ENCODE results near the gene DSG2. TPM values are rescaled to one million over a fixed set of nuclear protein-coding genes. Genes with fewer than 3 reads are reported as not detected.
A peak's percentile ranks its signal among the peaks of the same experiment; 100 is the strongest.

Gene DSG2
- total RNA-seq, 1 experiment from 2014 or later: 22.2 TPM

- peak; percentile 48 for DNase-seq (ENCODE audit: low read depth)
These were observed 58.2 kb downstream of the DSG2 start for GRCh38 chr18:31555971-31556747.

GRCh38 chr18:31557446-31557845, 59.5 kb downstream of the DSG2 start:
- no peak for DNase-seq (ENCODE audit: low read depth)

GRCh38 chr18:31558567-31558966, 60.6 kb downstream of the DSG2 start:
- no peak for DNase-seq (ENCODE audit: low read depth)

GRCh38 chr18:31562726-31563125, 64.7 kb downstream of the DSG2 start:
- no peak for DNase-seq (ENCODE audit: low read depth)

GRCh38 chr18:31563778-31564177, 65.8 kb downstream of the DSG2 start:
- DNase-seq (ENCODE audit: low read depth): no peak

GRCh38 chr18:31565345-31565744, 67.4 kb downstream of the DSG2 start:
- DNase-seq (ENCODE audit: low read depth): no peak

- no peak for DNase-seq (ENCODE audit: low read depth)
These were observed 68.0 kb downstream of the DSG2 start for GRCh38 chr18:31565782-31566512.

GRCh38 chr18:31566576-31567306, 68.8 kb downstream of the DSG2 start:
- no peak for DNase-seq (ENCODE audit: low read depth)

GRCh38 chr18:31572368-31572767, 74.4 kb downstream of the DSG2 start:
- no peak for DNase-seq (ENCODE audit: low read depth)

- no peak for DNase-seq (ENCODE audit: low read depth)
These were observed 75.1 kb downstream of the DSG2 start for GRCh38 chr18:31573051-31573450.

GRCh38 chr18:31574359-31574758, 76.4 kb downstream of the DSG2 start:
- DNase-seq (ENCODE audit: low read depth): no peak

GRCh38 chr18:31575515-31576257, 77.7 kb downstream of the DSG2 start:
- no peak for DNase-seq (ENCODE audit: low read depth)

- no peak for DNase-seq (ENCODE audit: low read depth)
These were observed 78.7 kb downstream of the DSG2 start for GRCh38 chr18:31576670-31577069.

- no peak for DNase-seq (ENCODE audit: low read depth)
These were observed 79.2 kb downstream of the DSG2 start for GRCh38 chr18:31577195-31577594.

GRCh38 chr18:31578126-31578525, 80.1 kb downstream of the DSG2 start:
- DNase-seq (ENCODE audit: low read depth): no peak

- DNase-seq (ENCODE audit: low read depth): no peak
These were observed 81.4 kb downstream of the DSG2 start for GRCh38 chr18:31579375-31579774.

- DNase-seq (ENCODE audit: low read depth): no peak
These were observed 83.7 kb downstream of the DSG2 start for GRCh38 chr18:31581498-31582197.

GRCh38 chr18:31583185-31583854, 85.3 kb downstream of the DSG2 start:
- no peak for DNase-seq (ENCODE audit: low read depth)

GRCh38 chr18:31585991-31586390, 88.0 kb downstream of the DSG2 start:
- DNase-seq (ENCODE audit: low read depth): no peak

- DNase-seq (ENCODE audit: low read depth): no peak
These were observed 88.6 kb downstream of the DSG2 start for GRCh38 chr18:31586616-31587015.

GRCh38 chr18:31587529-31587928, 89.6 kb downstream of the DSG2 start:
- DNase-seq (ENCODE audit: low read depth): no peak

All from Daoy (cell line).